SK-N-SH treated with all-trans-retinoic acid at 6 μM for 48 hours (cell line): Measurements from ENCODE around the gene TTC32.

Experiments
- BACH2 ChIP-seq: fragments of 250-450 bp; sonication (Bioruptor Pico); IDR thresholded peaks from 2 replicates; pipeline ENCODE4 v1.9.0; 2021; ENCODE audit warnings: mild to moderate bottlenecking, borderline replicate concordance
- OSR1 ChIP-seq: fragments of 250-450 bp; sonication (Bioruptor Pico); IDR thresholded peaks from 2 replicates; pipeline ENCODE4 v1.8.0; 2022; ENCODE audit warnings: moderate library complexity, mild to moderate bottlenecking, inconsistent platforms
- RARB ChIP-seq: fragments of 250-450 bp; sonication (Bioruptor Pico); IDR thresholded peaks from 2 replicates; pipeline ENCODE4 v1.8.0; 2021; ENCODE audit warnings: mild to moderate bottlenecking, moderate library complexity
- SNAI2 ChIP-seq: fragments of 250-450 bp; sonication (Bioruptor Pico); IDR thresholded peaks from 2 replicates; pipeline ENCODE4 v1.5.0; 2020; ENCODE audit warnings: mild to moderate bottlenecking, moderate library complexity
- TCF4 ChIP-seq: fragments of 250-450 bp; sonication (Bioruptor Pico); IDR thresholded peaks from 2 replicates; pipeline ENCODE4 v1.8.0; 2021; ENCODE audit warnings: mild to moderate bottlenecking, moderate library complexity, borderline replicate concordance
- ZC3H10 ChIP-seq: fragments of 250-450 bp; sonication (Bioruptor Pico); IDR thresholded peaks from 2 replicates; pipeline ENCODE4 v1.5.1; 2021; ENCODE audit warnings: mild to moderate bottlenecking, moderate library complexity
- ZFP3 ChIP-seq: fragments of 250-450 bp; sonication (Bioruptor Pico); IDR thresholded peaks from 2 replicates; pipeline ENCODE4 v1.5.0; 2020; ENCODE audit warnings: mild to moderate bottlenecking, moderate library complexity
- ZFP30 ChIP-seq: fragments of 450-650 bp; formaldehyde crosslinking; IDR thresholded peaks from 2 replicates; pipeline ENCODE4 v1.5.0; 2022; ENCODE audit warnings: mild to moderate bottlenecking, moderate library complexity
- ZNF70 ChIP-seq: fragments of 450-650 bp; formaldehyde crosslinking; IDR thresholded peaks from 2 replicates; pipeline ENCODE4 v1.5.0; 2020; ENCODE audit warnings: mild to moderate bottlenecking, moderate library complexity
- TF ChIP-seq, protein P1 (sequence below): fragments of 250-450 bp; sonication (Bioruptor Pico); IDR thresholded peaks from 2 replicates; pipeline ENCODE4 v1.8.0; 2020; ENCODE audit warnings: mild to moderate bottlenecking, moderate library complexity, borderline replicate concordance
- TF ChIP-seq, protein P2 (sequence below): fragments of 250-450 bp; sonication (Bioruptor Pico); IDR thresholded peaks from 2 replicates; pipeline ENCODE4 v1.5.1; 2020; ENCODE audit warnings: low read depth, mild to moderate bottlenecking, moderate library complexity
- TF ChIP-seq, protein P3 (sequence below): fragments of 250-450 bp; sonication (Bioruptor Pico); IDR thresholded peaks from 2 replicates; pipeline ENCODE4 v1.8.0; 2021; ENCODE audit warnings: low read depth, mild to moderate bottlenecking, moderate library complexity, borderline replicate concordance

DNA sequence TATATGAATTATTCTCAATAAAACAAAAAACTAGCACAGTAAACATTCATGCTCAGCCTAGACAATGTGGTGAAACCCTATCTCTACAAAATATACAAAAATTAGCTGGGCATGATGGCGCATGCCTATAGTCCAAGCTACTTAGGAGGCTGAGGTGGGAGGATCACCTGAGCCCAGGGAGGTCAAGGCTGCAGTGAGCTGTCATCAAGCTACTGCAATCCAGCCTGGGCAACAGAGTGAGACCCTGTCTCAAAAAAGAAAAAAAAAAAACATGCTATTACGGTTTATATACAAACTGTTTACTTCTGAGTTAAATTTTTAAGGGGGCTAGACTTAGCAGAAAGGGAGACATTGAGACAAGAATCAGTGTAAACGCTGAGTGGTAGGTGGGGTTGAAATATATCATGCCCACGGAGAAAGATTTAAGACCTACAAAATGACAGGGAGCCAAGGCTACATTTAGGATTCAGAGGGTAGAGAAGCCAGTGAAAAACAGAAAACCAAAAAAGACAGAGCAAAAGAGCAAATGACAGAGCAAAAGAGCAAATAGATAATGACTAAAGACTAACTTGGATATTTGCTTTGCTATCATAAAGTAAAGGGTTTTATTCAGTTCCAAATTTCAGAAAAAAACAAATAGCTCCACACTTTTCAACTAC, 7.5 kb downstream of the TTC32 start:
- TF ChIP-seq ZFP3 (CRISPR knock-in tag) (no peak), ZNF70 (CRISPR knock-in tag) (no peak), TCF4 (no peak), RARB (CRISPR knock-in tag) (no peak), SNAI2 (CRISPR knock-in tag) (no peak), ZFP30 (no peak), OSR1 (CRISPR knock-in tag) (no peak), BACH2 (CRISPR knock-in tag) (no peak), ZC3H10 (CRISPR knock-in tag) (no peak)
- TF ChIP-seq, protein P1, sequence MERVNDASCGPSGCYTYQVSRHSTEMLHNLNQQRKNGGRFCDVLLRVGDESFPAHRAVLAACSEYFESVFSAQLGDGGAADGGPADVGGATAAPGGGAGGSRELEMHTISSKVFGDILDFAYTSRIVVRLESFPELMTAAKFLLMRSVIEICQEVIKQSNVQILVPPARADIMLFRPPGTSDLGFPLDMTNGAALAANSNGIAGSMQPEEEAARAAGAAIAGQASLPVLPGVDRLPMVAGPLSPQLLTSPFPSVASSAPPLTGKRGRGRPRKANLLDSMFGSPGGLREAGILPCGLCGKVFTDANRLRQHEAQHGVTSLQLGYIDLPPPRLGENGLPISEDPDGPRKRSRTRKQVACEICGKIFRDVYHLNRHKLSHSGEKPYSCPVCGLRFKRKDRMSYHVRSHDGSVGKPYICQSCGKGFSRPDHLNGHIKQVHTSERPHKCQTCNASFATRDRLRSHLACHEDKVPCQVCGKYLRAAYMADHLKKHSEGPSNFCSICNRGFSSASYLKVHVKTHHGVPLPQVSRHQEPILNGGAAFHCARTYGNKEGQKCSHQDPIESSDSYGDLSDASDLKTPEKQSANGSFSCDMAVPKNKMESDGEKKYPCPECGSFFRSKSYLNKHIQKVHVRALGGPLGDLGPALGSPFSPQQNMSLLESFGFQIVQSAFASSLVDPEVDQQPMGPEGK (CRISPR knock-in tag), result no peak
- TF ChIP-seq, protein P2, sequence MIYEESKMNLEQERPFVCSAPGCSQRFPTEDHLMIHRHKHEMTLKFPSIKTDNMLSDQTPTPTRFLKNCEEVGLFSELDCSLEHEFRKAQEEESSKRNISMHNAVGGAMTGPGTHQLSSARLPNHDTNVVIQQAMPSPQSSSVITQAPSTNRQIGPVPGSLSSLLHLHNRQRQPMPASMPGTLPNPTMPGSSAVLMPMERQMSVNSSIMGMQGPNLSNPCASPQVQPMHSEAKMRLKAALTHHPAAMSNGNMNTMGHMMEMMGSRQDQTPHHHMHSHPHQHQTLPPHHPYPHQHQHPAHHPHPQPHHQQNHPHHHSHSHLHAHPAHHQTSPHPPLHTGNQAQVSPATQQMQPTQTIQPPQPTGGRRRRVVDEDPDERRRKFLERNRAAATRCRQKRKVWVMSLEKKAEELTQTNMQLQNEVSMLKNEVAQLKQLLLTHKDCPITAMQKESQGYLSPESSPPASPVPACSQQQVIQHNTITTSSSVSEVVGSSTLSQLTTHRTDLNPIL (CRISPR knock-in tag), result no peak
- TF ChIP-seq, protein P3, sequence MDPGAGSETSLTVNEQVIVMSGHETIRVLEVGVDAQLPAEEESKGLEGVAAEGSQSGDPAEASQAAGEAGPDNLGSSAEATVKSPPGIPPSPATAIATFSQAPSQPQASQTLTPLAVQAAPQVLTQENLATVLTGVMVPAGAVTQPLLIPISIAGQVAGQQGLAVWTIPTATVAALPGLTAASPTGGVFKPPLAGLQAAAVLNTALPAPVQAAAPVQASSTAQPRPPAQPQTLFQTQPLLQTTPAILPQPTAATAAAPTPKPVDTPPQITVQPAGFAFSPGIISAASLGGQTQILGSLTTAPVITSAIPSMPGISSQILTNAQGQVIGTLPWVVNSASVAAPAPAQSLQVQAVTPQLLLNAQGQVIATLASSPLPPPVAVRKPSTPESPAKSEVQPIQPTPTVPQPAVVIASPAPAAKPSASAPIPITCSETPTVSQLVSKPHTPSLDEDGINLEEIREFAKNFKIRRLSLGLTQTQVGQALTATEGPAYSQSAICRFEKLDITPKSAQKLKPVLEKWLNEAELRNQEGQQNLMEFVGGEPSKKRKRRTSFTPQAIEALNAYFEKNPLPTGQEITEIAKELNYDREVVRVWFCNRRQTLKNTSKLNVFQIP (CRISPR knock-in tag), result no peak
